GM21423 (cell line): ENCODE results near the gene IGFBP6.

ENCODE experiments used
- ATAC-seq: cut with Tn5 transposase; IDR thresholded peaks from one replicate; pipeline ENCODE4 v1.9.1; 2021; ENCODE audit warnings: mild to moderate bottlenecking, moderate library complexity; ENCODE audit not compliant: unreplicated experiment

Gene IGFBP6

GRCh38 chr12:53059434-53060063 is 37.9 kb upstream of the IGFBP6 start:
- no peak for ATAC-seq

- no peak for ATAC-seq
Measured at GRCh38 chr12:53060064-53060720, 37.3 kb upstream of the IGFBP6 start.

- ATAC-seq, result no peak
Measured at GRCh38 chr12:53060721-53061276, 36.7 kb upstream of the IGFBP6 start.

GRCh38 chr12:53061404-53062010 is 36.0 kb upstream of the IGFBP6 start:
- no peak for ATAC-seq

- no peak for ATAC-seq
Measured at GRCh38 chr12:53062011-53062961, 35.2 kb upstream of the IGFBP6 start.

GRCh38 chr12:53062977-53063707 is 34.3 kb upstream of the IGFBP6 start:
- no peak for ATAC-seq

- no peak for ATAC-seq
Measured at GRCh38 chr12:53063708-53064612, 33.5 kb upstream of the IGFBP6 start.

- no peak for ATAC-seq
Measured at GRCh38 chr12:53064613-53065436, 32.6 kb upstream of the IGFBP6 start.

GRCh38 chr12:53065470-53065869 is 32.0 kb upstream of the IGFBP6 start:
- no peak for ATAC-seq

- no peak for ATAC-seq
Measured at GRCh38 chr12:53065975-53066931, 31.2 kb upstream of the IGFBP6 start.

GRCh38 chr12:53067074-53067992 is 30.1 kb upstream of the IGFBP6 start:
- ATAC-seq, result no peak

GRCh38 chr12:53067993-53068770 is 29.3 kb upstream of the IGFBP6 start:
- ATAC-seq, result no peak

GRCh38 chr12:53068811-53069585 is 28.5 kb upstream of the IGFBP6 start:
- no peak for ATAC-seq

- ATAC-seq, result no peak
Measured at GRCh38 chr12:53069621-53070410, 27.7 kb upstream of the IGFBP6 start.
